Kidney (tissue), 14 donors: ENCODE results near the gene PTGER1. TPM values are rescaled to one million over a fixed set of nuclear protein-coding genes. Genes with fewer than 3 reads are reported as not detected.
A peak's percentile ranks its signal among the peaks of the same experiment; 100 is the strongest.

ENCODE experiments used
- DNase-seq, 5 donors: peaks; one replicate each; pipeline ENCODE4 v3.0.0-alpha.2; 2013 to 2020
- FAIRE-seq: peaks from 2 replicates; lab custom pipeline; 2012; peaks lifted over from hg19 to GRCh38; lab: Jason Lieb, UNC
- H3K27ac ChIP-seq, 2 donors: one replicate each; pipeline ENCODE4 v1.7.0; 2013; ENCODE audit warnings: low read depth in 2 of 2, low read length in 2 of 2, inconsistent platforms in 1 of 2
- H3K27me3 ChIP-seq: one replicate; pipeline ENCODE4 v1.7.1; 2013; ENCODE audit warnings: low read length, inconsistent platforms; ENCODE audit not compliant: control insufficient read depth, insufficient read depth
- H3K36me3 ChIP-seq, 3 donors: one replicate each; pipeline versions ENCODE4 v1.7.0 to v1.7.1; 2013; ENCODE audit warnings: low read length in 3 of 3, control low read depth in 1 of 3, inconsistent platforms in 1 of 3; ENCODE audit not compliant: insufficient read depth in 3 of 3, control insufficient read depth in 2 of 3
- H3K4me1 ChIP-seq, 3 donors: one replicate each; pipeline versions ENCODE4 v1.7.0 to v1.7.1; 2013; ENCODE audit warnings: low read length in 3 of 3, inconsistent platforms in 1 of 3, low read depth in 1 of 3; ENCODE audit not compliant: control insufficient read depth in 2 of 3, insufficient read depth in 2 of 3
- H3K4me3 ChIP-seq, 3 donors: one replicate each; pipeline versions ENCODE4 v1.7.0 to v1.8.1; 2013; ENCODE audit warnings: low read length in 3 of 3, control low read depth in 1 of 3, inconsistent platforms in 1 of 3
- H3K9ac ChIP-seq, 3 donors: one replicate each; pipeline versions ENCODE4 v1.7.0 to v1.7.1; 2013; ENCODE audit warnings: low read length in 3 of 3, control low read depth in 1 of 3, inconsistent platforms in 1 of 3
- H3K9me3 ChIP-seq, 3 donors: one replicate each; pipeline versions ENCODE4 v1.7.0 to v1.7.1; 2013; ENCODE audit warnings: low read length in 3 of 3, control low read depth in 1 of 3, inconsistent platforms in 1 of 3; ENCODE audit not compliant: control insufficient read depth in 2 of 3, insufficient read depth in 1 of 3
- CTCF ChIP-seq: IDR thresholded peaks from 3 replicates; pipeline ENCODE4 v1.5.1; 2012; ENCODE audit warnings: mild to moderate bottlenecking, moderate library complexity, borderline replicate concordance; ENCODE audit not compliant: insufficient read depth; ENCODE audit errors: extremely low read depth
- intact Hi-C: fragments of 100-400 bp; cut with DNase I; formaldehyde crosslinking; loops from one replicate; pipeline ENCODE4 v1.11.1; 2022
- polyA plus RNA-seq: library from polyadenylated mRNA; stranded (reverse); fragments of 350-450 nt; fragmentation: Illumina TruSeq; extraction: RNeasy Lipid Tissue Mini Kit (QIAGEN cat#74804); gene quantifications from one replicate; pipeline ENCODE4 v1.2.3, GENCODE V29; 2014; ENCODE audit warnings: low read depth, low replicate concordance; ENCODE audit not compliant: insufficient read depth
- total RNA-seq: library from RNA; stranded (reverse); fragmentation: NEBNext Ultra II Directional; extraction: Animal tissue kit (Norgen Biotek cat#: 25700); gene quantifications from one replicate; pipeline ENCODE4 v1.2.1, GENCODE V29; 2021
- donor health status: control.
- donor health status: control.
- donor health status: control.
- donor health status: control.
- donor health status: control.
- donor health status: DM: yes; HTN: yes; CAD: no.
- donor health status: Normal renal cell carcinoma (clear cell type).

The PTGER1 gene
- total and polyA plus RNA-seq, 2 donors from 2014 or later, result 14.3 to 19.0 TPM

DNA sequence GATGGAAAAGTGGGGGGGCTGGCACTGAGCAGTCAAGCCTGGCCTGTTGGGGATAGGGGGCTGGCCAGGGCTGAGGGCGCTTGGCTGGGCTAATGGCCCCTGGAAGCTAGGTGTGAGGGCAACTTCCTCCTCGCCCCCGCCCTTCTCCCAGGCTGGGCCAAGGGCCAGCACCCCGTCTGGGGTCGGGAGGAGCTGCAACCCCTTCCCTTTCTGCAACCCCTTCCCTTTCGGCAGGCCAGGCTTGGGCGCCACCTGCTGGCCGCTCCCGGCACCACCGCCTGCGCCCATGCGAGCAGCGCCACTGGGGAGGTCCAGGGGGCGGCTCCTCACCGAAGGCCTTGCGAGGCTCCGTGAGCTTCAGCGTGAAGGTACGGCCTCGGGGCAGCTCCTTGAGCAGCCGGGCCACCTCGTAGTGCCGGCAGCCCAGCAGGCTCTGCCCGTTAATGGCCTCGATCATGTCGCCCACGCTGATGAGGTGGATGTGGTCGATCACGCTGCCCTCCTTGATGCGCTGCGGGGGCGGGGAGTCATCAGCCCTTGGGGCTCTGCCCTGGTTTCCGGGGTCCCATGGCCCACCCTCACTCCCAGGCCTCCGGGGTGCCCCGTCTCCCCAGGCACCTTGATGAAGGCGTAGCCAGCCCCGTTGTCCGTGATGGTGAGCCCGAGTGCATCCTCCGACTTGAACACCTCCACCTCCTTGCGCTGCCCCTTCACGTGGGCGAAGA lies 5.0 kb upstream of the PTGER1 start:
- Histone ChIP-seq H3K36me3 (peaks cover 0 to 25% (median 0%) of the 10 kb centered on the region in 3 donors), H3K27ac (peak overlapping the region in 1 of 2 donors; percentile 28)

DNA sequence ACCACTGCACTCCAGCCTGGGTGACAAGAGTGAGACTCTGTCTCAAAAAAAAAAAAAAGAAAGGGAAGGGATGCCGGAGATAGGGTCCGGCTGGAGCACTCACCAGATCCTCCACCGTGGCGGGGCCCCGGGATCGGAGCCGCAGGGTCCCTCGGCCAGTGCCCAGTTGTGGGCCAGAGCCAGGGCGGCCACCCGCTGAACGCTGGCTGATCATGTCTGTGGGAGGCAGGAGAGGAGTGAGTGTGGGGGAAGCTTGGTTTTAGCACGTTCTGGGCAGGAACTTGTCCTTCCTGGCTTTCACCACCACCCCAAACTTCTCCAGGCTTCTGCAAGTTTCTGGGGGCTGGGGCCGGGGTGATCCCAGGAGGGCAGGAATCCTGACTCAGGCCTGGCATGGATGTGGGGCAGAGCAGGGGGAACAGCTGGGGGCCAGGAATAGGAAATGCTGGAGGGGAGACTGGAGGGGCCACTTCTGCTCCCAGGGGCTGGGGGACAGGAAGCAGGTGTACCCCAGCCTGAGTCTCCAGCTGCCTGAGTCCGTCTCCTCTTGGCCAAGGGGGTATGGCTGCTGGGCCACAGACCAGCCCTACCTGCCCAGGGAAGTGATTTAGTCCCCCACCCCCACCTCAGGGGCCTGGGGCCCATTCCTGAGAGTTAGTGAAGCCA lies 4.3 kb upstream of the PTGER1 start:
- Histone ChIP-seq H3K4me3 (no peak overlapping the region), H3K9ac (no peak overlapping the region), H3K36me3 (peaks cover 0 to 25% (median 0%) of the 10 kb centered on the region in 3 donors), H3K9me3 (no peaks in the 10 kb centered on the region), H3K27me3 (no peaks in the 10 kb centered on the region), H3K27ac (peak overlapping the region; percentile 13 to 51), H3K4me1 (peaks cover 0 to 17% (median 0%) of the 10 kb centered on the region in 3 donors)
- no peak for TF ChIP-seq CTCF
- FAIRE-seq, result no peak
- DNase-seq, result peak in 1 of 5 donors; percentile 33
- intact Hi-C loops, result no loop called here

More for the DNA sequence above, 5.0 kb upstream of the PTGER1 start:
- DNase-seq, result peak; percentile 85 to 91 (median 90)
- no peak for FAIRE-seq
- intact Hi-C loops, result no loop called here
- no peaks in the 10 kb centered on the region for H3K27me3 ChIP-seq
- no peak overlapping the region for H3K4me3 ChIP-seq
- H3K9me3 ChIP-seq, result no peaks in the 10 kb centered on the region
- TF ChIP-seq CTCF, result peak; percentile 83
- H3K4me1 ChIP-seq, result peaks cover 0 to 12% (median 0%) of the 10 kb centered on the region in 3 donors
- no peak overlapping the region for H3K9ac ChIP-seq

DNA sequence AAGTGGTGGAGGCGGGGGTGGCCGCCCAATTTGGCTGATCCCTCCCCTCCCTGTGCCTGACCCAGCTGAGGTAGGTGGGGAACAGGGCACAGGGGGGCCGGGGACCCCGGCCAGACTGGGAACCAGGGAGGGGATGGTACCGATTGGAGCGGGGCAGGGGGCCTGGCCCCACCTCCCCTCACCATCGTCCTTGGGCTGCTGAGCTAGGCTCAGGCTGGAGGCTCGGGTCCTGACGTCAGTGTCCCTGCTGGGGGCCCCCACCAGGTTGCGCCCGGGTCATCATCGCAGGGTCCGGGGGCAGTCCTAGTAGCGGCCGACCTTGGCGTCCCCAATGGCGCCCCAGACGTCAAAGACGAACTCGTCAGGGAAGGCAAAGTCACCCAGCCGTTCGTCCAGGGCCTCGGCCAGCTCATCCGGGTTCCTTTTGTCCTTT lies 3.0 kb upstream of the PTGER1 start:
- TF ChIP-seq CTCF, result no peak
- H3K36me3 ChIP-seq, result peaks cover 0 to 25% (median 0%) of the 10 kb centered on the region in 3 donors
- intact Hi-C loops, result no loop called here
- H3K9ac ChIP-seq, result no peak overlapping the region
- H3K27ac ChIP-seq, result peak overlapping the region; percentile 41 to 57
- no peaks in the 10 kb centered on the region for H3K9me3 ChIP-seq
- H3K27me3 ChIP-seq, result peaks cover 2% of the 10 kb centered on the region
- FAIRE-seq (no peak), DNase-seq (peak in 2 of 5 donors; percentile 67 to 91)
- peaks cover 0 to 20% (median 0%) of the 10 kb centered on the region in 3 donors for H3K4me1 ChIP-seq
- no peak overlapping the region for H3K4me3 ChIP-seq
